WI38 (cell line): ENCODE measurements around the gene SLC39A11.

Experiments
- H3K4me3 ChIP-seq: 2 replicates; pipeline ENCODE4 v1.5.1; 2011; ENCODE audit warnings: low read depth, mild to moderate bottlenecking, control low read depth, low read length
- TF ChIP-seq, protein P1 (sequence below): IDR thresholded peaks from 2 replicates; pipeline ENCODE4 v1.5.1; 2012; ENCODE audit warnings: low read depth, mild to moderate bottlenecking, control low read depth, low read length

Gene SLC39A11

GRCh38 chr17:73122953-73123605, 30.6 kb upstream of the SLC39A11 start:
- no peak overlapping the region for H3K4me3 ChIP-seq
- TF ChIP-seq, protein P1, sequence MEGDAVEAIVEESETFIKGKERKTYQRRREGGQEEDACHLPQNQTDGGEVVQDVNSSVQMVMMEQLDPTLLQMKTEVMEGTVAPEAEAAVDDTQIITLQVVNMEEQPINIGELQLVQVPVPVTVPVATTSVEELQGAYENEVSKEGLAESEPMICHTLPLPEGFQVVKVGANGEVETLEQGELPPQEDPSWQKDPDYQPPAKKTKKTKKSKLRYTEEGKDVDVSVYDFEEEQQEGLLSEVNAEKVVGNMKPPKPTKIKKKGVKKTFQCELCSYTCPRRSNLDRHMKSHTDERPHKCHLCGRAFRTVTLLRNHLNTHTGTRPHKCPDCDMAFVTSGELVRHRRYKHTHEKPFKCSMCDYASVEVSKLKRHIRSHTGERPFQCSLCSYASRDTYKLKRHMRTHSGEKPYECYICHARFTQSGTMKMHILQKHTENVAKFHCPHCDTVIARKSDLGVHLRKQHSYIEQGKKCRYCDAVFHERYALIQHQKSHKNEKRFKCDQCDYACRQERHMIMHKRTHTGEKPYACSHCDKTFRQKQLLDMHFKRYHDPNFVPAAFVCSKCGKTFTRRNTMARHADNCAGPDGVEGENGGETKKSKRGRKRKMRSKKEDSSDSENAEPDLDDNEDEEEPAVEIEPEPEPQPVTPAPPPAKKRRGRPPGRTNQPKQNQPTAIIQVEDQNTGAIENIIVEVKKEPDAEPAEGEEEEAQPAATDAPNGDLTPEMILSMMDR = no peak

DNA sequence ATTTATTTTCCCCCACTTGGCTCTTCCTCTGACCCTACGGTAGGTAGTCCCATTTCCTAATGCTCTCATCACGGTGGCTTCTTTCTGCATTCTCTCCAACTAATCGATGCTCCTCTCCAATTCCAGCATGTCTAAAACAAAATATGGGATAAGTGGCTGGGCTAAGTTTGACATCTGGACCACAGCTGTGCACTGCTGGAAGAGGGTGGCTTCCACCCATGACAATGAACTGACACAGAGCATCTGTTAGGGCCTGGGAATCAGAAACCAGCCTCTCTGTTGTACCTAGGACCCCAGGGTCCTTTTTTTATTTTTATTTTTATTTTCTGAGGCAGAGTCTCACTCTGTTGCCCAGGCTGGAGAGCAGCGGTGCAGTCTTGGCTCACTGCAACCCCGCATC, 29.0 kb upstream of the SLC39A11 start:
- TF ChIP-seq, protein P1 = no peak
- H3K4me3 ChIP-seq = no peak overlapping the region

DNA sequence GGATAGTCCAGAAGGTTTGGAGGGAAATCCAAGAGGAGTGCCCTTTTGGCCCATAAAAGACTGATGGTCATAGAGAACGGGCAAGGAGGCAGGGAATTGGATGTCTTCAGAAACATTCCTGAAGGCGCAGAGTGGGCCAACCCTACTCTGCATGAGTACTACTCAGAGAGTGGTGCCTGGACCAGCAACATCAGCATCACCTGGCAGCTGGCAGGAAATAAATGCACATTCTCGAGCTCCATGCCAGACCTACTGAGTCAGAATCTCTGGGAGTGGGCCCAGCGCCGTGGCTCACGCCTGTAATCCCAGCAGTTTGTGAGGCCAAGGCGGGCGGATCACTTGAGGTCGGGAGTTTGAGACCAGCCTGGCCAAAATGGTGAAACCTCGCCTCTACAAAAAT, 27.1 kb upstream of the SLC39A11 start:
- H3K4me3 ChIP-seq = no peak overlapping the region
- TF ChIP-seq, protein P1 = no peak

DNA sequence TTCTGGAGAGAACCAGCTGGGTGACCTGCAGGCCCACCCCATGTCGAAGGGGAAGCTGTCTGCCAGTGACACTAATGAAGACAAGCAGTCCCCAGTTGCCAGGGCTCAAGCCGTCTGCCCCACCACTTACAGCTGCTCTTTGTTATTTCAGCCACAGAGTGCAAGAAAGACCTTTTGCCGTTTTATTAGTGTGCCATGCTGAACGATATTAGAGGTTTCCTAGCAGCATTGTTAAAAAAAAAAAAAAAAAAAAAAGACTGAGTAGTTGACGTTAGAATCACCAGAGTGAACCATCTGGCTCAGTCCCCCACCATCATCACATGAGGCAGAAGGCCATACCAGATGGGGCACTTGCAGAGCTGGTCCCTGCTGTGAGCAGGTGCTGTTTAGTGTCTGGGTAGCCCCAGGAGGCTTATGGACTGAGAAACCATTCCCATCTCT, 26.5 kb upstream of the SLC39A11 start:
- TF ChIP-seq, protein P1 = no peak
- H3K4me3 ChIP-seq = no peak overlapping the region

DNA sequence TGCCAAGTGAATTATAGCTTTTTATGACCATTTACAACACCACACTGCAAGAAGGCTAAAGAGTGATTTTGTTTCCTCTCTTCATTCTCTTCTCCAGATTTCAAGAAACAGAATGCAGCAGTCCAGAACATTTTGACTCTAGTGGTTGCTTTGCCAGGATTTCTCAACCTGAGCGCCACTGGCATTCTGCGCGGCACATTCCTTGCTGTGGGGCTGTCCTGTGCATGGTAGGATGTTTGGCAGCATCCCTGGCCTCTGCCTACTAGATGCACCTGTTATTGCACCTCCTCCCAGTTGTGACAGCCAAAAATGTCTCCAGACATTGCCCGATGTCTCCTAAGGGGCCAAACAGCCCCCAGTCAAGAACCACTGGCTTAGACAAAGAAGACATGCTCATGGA, 25.7 kb upstream of the SLC39A11 start:
- TF ChIP-seq, protein P1 = no peak
- no peak overlapping the region for H3K4me3 ChIP-seq

GRCh38 chr17:73112246-73112645, 19.8 kb upstream of the SLC39A11 start:
- TF ChIP-seq, protein P1 = no peak
- no peak overlapping the region for H3K4me3 ChIP-seq

GRCh38 chr17:73111386-73111785, 18.9 kb upstream of the SLC39A11 start:
- H3K4me3 ChIP-seq = no peak overlapping the region
- TF ChIP-seq, protein P1 = no peak
